Esophagus muscularis mucosa (tissue), 4 donors: ENCODE results near the gene PVR. TPM values are rescaled to one million over a fixed set of nuclear protein-coding genes. Genes with fewer than 3 reads are reported as not detected.
A peak's percentile ranks its signal among the peaks of the same experiment; 100 is the strongest.
"Not testable (repeated sequence)": the region's sequence is repeated elsewhere in the genome, so short reads cannot be mapped to it uniquely, and the experiment has no call there.

Source experiments
- DNase-seq: peaks from one replicate; pipeline ENCODE4 v3.0.0-alpha.2; 2017; ENCODE audit errors: extremely low spot score
- H3K27ac ChIP-seq, 4 donors: fragments of 200-600 bp; sonication (generic); replicated peaks in 1 of 4; 1 replicate in 3 of 4; 2 replicates in 1 of 4; pipeline ENCODE4 v1.5.1; 2016 to 2019; ENCODE audit warnings: mild to moderate bottlenecking in 1 of 4
- H3K27me3 ChIP-seq, 4 donors: fragments of 200-600 bp; sonication (generic); one replicate each; pipeline versions ENCODE4 v1.5.1 to v1.6.0; 2016 to 2019
- H3K36me3 ChIP-seq, 4 donors: fragments of 200-600 bp; sonication (generic); one replicate each; pipeline ENCODE4 v1.5.1; 2016 to 2019
- H3K4me1 ChIP-seq, 4 donors: fragments of 200-600 bp; sonication (generic); one replicate each; pipeline ENCODE4 v1.5.1; 2016 to 2019
- H3K4me3 ChIP-seq, 4 donors: fragments of 200-600 bp; sonication (generic); 1 replicate in 2 of 4; 2 replicates in 2 of 4; pipeline ENCODE4 v1.5.1; 2016 to 2019; ENCODE audit warnings: mild to moderate bottlenecking in 4 of 4, moderate library complexity in 1 of 4
- H3K9me3 ChIP-seq, 4 donors: fragments of 200-600 bp; sonication (generic); 1 replicate in 3 of 4; 2 replicates in 1 of 4; pipeline ENCODE4 v1.5.1; 2016 to 2019
- EP300 ChIP-seq: sonication (generic); formaldehyde crosslinking; IDR thresholded peaks from one replicate; pipeline ENCODE4 v1.6.1; 2017; ENCODE audit warnings: antibody characterized with exemption
- POLR2A ChIP-seq: fragments of 450-650 bp; IDR thresholded peaks from one replicate; pipeline ENCODE4 v1.6.1; 2017; ENCODE audit warnings: antibody characterized with exemption, moderate library complexity, mild to moderate bottlenecking, low read depth
- POLR2AphosphoS5 ChIP-seq, 2 donors: sonication (generic); formaldehyde crosslinking; IDR thresholded peaks; one replicate each; pipeline ENCODE4 v1.6.1; 2017; ENCODE audit warnings: antibody characterized with exemption in 2 of 2
- WGBS: methylation state at CpG from one replicate; pipeline ENCODE4 v1.1.5; 2018; 5-methylcytosine and 5-hydroxymethylcytosine counted together
- intact Hi-C: fragments of 100-400 bp; cut with DNase I; formaldehyde crosslinking; loops from one replicate; pipeline ENCODE4 v1.15.1; 2023
- total RNA-seq, 4 donors: library from RNA; depleted of rRNA; stranded (reverse); fragments of >200 nt; gene quantifications; one replicate each; pipeline versions ENCODE4 v1.1.0 to v1.2.1, GENCODE V29; 2016
- TF ChIP-seq, protein P1 (sequence below), 3 experiments: fragments of 200-600 bp in 2 of 3; fragments of 450-650 bp in 1 of 3; sonication (generic) in 2 of 3; IDR thresholded peaks; one replicate each; pipeline ENCODE4 v1.5.1; 2017 to 2019; ENCODE audit warnings: antibody characterized with exemption in 3 of 3, mild to moderate bottlenecking in 2 of 3, moderate library complexity in 1 of 3

Gene PVR
- total RNA-seq, 4 donors from 2014 or later: 20.8 to 58.3 (median 49.0) TPM

DNA sequence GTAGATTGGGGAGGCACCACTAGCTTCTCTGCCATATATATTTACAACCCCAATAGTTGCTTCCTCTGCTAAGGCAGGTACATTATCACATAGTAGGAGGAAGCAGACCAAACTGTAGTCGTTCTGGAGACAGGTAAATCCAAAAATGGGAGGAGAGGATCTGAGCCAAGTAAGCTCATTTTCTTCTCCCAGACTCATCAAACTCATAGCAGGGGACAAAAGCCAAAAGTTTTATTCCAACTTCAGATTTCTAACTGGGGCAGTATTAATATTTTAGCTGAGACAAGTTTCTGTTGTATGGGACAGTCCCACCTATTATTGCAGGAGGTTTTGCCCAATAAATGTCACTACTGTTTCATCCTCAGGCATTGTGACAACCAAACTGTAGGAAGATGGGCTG lies 38.2 kb upstream of the PVR start:
- DNase-seq: no peak
- TF ChIP-seq POLR2A: no peak
- TF ChIP-seq POLR2AphosphoS5 (IDR thresholded peaks at IDR 0.05): no peak
- TF ChIP-seq, protein P1, sequence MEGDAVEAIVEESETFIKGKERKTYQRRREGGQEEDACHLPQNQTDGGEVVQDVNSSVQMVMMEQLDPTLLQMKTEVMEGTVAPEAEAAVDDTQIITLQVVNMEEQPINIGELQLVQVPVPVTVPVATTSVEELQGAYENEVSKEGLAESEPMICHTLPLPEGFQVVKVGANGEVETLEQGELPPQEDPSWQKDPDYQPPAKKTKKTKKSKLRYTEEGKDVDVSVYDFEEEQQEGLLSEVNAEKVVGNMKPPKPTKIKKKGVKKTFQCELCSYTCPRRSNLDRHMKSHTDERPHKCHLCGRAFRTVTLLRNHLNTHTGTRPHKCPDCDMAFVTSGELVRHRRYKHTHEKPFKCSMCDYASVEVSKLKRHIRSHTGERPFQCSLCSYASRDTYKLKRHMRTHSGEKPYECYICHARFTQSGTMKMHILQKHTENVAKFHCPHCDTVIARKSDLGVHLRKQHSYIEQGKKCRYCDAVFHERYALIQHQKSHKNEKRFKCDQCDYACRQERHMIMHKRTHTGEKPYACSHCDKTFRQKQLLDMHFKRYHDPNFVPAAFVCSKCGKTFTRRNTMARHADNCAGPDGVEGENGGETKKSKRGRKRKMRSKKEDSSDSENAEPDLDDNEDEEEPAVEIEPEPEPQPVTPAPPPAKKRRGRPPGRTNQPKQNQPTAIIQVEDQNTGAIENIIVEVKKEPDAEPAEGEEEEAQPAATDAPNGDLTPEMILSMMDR (IDR thresholded peaks at IDR 0.05): no peak
- TF ChIP-seq EP300: no peak
- intact Hi-C loops: no loop called here
- no peak overlapping the region for H3K27ac ChIP-seq
- H3K4me1 ChIP-seq: peaks cover 0 to 18% (median 4%) of the 10 kb centered on the region in 4 donors
- H3K9me3 ChIP-seq: no peaks in the 10 kb centered on the region
- no peaks in the 10 kb centered on the region for H3K36me3 ChIP-seq
- H3K4me3 ChIP-seq: no peak overlapping the region
- H3K27me3 ChIP-seq: peaks cover 0 to 20% (median 0%) of the 10 kb centered on the region in 4 donors
- 31% methylated on average over 1 of the region's 1 CpG for WGBS

DNA sequence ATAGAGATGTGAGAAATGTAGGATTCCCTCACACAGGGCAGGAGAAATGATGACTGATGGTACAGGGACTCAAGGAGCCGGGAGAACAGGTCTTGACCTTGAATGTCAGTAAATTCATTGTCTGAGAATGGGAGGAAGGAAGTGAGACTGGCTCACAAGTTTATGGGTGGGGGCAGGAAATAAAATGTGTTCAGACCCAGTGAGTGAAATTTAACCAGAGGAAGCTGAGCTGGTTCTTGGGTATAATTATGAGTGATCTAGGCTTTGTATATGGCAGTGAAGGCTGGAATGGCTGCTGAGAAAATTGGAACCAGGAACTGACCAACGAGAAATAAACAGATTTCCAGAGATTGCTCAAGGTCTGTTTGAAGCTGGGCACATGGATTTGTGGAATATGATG lies 36.7 kb upstream of the PVR start:
- TF ChIP-seq, protein P1 (IDR thresholded peaks at IDR 0.05): no peak
- TF ChIP-seq POLR2AphosphoS5 (IDR thresholded peaks at IDR 0.05): peak; percentile 32 to 48
- no peaks in the 10 kb centered on the region for H3K36me3 ChIP-seq
- WGBS: 47% methylated on average over 2 of the region's 2 CpGs
- no peak overlapping the region for H3K4me3 ChIP-seq
- peaks cover 0 to 25% (median 0%) of the 10 kb centered on the region in 4 donors for H3K27me3 ChIP-seq
- H3K9me3 ChIP-seq: no peaks in the 10 kb centered on the region
- peaks cover 0 to 18% (median 4%) of the 10 kb centered on the region in 4 donors for H3K4me1 ChIP-seq
- intact Hi-C loops: no loop called here
- DNase-seq: no peak
- peak overlapping the region in 2 of 4 donors; percentile 32 to 36 for H3K27ac ChIP-seq

DNA sequence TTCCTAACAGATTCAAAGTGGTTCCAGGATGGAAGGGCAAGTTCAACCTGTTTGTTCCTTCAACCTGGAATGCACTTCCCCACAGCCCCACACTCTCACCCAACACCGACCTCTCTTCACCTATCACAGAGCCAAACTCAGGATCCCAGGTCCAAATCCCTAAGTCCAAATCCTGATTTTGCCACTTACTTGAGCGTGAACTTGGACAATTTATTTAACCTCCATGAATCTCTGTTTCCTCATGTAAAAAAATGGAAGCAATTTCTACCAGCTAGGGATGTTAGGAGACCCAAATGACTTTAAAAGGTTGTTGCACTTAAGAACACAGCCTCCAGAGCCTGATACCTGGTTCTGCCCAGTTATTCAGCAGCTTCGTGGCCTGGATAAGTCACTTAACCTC lies 35.8 kb upstream of the PVR start:
- Histone ChIP-seq H3K27me3 (peaks cover 0 to 23% (median 0%) of the 10 kb centered on the region in 4 donors), H3K9me3 (no peaks in the 10 kb centered on the region), H3K27ac (peak overlapping the region in 1 of 4 donors; percentile 36), H3K4me3 (no peak overlapping the region), H3K4me1 (peaks cover 0 to 18% (median 4%) of the 10 kb centered on the region in 4 donors), H3K36me3 (no peaks in the 10 kb centered on the region)
- TF ChIP-seq EP300: no peak
- TF ChIP-seq POLR2A: no peak
- TF ChIP-seq POLR2AphosphoS5 (IDR thresholded peaks at IDR 0.05): no peak
- TF ChIP-seq, protein P1 (IDR thresholded peaks at IDR 0.05): no peak
- DNase-seq: no peak
- intact Hi-C loops: no loop called here
- WGBS: 56% methylated on average over 3 of the region's 3 CpGs

DNA sequence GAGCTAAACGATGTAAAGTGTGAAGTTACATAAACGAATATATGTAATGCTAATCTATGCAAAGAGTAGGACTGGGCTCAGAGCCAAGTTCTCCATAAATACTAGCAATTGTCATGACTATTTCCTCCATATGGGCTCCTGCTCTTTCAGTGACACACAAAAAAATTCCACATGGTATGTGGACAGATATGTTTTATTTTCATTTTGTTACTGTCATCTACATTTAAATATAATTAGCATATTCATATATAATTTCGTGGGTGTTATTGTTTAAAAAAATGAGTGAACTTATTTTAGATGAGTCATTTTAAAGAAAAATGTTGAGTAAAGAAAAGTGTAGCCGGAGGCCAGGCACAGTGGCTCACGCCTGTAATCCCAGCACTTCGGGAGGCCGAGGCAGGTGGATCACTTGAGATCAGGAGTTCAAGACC lies 35.3 kb upstream of the PVR start:
- H3K9me3 ChIP-seq: no peaks in the 10 kb centered on the region
- H3K36me3 ChIP-seq: no peaks in the 10 kb centered on the region
- intact Hi-C loops: no loop called here
- peaks cover 0 to 23% (median 0%) of the 10 kb centered on the region in 4 donors for H3K27me3 ChIP-seq
- H3K4me3 ChIP-seq: no peak overlapping the region
- peaks cover 0 to 13% (median 4%) of the 10 kb centered on the region in 4 donors for H3K4me1 ChIP-seq
- TF ChIP-seq POLR2A (no peak), POLR2AphosphoS5 (IDR thresholded peaks at IDR 0.05) (no peak), EP300 (no peak)
- TF ChIP-seq, protein P1 (IDR thresholded peaks at IDR 0.05): no peak
- no peak for DNase-seq
- WGBS: 66% methylated on average over 7 of the region's 7 CpGs
- H3K27ac ChIP-seq: no peak overlapping the region

DNA sequence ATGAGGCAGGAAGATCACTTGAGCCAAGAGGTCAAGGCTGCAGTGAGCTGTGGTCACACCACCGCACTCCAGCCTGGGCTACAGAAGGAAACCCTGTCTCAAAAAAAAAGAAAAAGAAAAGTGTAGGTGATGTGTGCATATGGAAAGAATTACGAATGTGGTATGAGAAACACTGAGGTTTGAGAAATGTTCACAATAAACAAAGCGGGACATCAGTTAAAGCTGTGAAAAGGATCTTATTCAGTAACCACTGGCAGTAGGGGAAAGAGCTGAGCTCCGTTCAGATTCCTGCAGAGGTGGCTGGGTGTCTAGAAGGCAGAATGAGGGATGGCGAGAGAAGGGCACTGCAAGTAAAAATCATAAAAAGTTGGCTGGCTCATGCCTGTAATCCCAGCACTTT lies 34.5 kb upstream of the PVR start:
- H3K27ac ChIP-seq: no peak overlapping the region
- H3K36me3 ChIP-seq: no peaks in the 10 kb centered on the region
- H3K27me3 ChIP-seq: peaks cover 0 to 16% (median 0%) of the 10 kb centered on the region in 4 donors
- WGBS: 76% methylated on average over 5 of the region's 5 CpGs
- intact Hi-C loops: no loop called here
- no peak for DNase-seq
- H3K4me3 ChIP-seq: no peak overlapping the region
- TF ChIP-seq POLR2AphosphoS5 (IDR thresholded peaks at IDR 0.05) (no peak), POLR2A (no peak), EP300 (no peak)
- TF ChIP-seq, protein P1 (IDR thresholded peaks at IDR 0.05): no peak
- H3K9me3 ChIP-seq: no peaks in the 10 kb centered on the region
- peaks cover 0 to 12% (median under 1%) of the 10 kb centered on the region in 4 donors for H3K4me1 ChIP-seq

DNA sequence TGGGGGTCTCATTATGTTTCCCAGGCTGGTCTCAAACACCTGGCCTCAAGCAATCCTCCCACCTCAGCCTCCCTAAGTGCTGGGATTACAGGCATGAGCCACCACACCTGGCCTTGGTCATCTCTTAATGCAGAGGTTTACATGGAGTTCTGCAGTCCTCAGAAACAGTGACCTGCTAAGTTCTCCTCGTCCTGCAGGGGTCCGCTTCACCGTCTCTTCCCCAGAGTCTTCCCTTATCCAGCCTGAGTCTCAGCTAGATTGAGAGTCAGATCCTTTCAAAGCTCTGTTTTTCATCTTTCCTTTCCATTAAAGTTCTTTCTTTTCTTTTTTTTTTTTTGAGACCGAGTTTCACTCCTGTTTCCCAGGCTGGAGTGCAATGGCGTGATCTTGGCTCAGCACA lies 33.2 kb upstream of the PVR start:
- H3K9me3 ChIP-seq, intact Hi-C loops, H3K36me3 ChIP-seq, DNase-seq, H3K27me3 ChIP-seq, H3K27ac ChIP-seq, H3K4me3 ChIP-seq: not testable (repeated sequence)
- 81% methylated on average over 5 of the region's 5 CpGs for WGBS
- peaks cover 0 to 12% (median 1%) of the 10 kb centered on the region in 4 donors for H3K4me1 ChIP-seq
